ENCODE data around the gene MRPS27.
"Not testable (repeated sequence)": the region's sequence is repeated elsewhere in the genome, so short reads cannot be mapped to it uniquely, and the experiment has no call there.

The MRPS27 gene

GRCh38 chr5:72325566-72326305 lies 5.7 kb upstream of the MRPS27 start:
- DNase-seq: no peak

- no peak for DNase-seq
Observed at GRCh38 chr5:72324189-72324825, 4.3 kb upstream of the MRPS27 start.

- DNase-seq: not testable (repeated sequence)
Observed at GRCh38 chr5:72319435-72319975, 535 bp downstream of the MRPS27 start.

- DNase-seq: no peak
Observed at GRCh38 chr5:72314571-72315172, 5.4 kb downstream of the MRPS27 start.

- DNase-seq: no peak
Observed at GRCh38 chr5:72313141-72313540, 6.9 kb downstream of the MRPS27 start.

GRCh38 chr5:72308853-72309191 lies 11.2 kb downstream of the MRPS27 start:
- no peak for DNase-seq

- peak; percentile 97 for DNase-seq
Observed at GRCh38 chr5:72307968-72308852, 11.8 kb downstream of the MRPS27 start.

GRCh38 chr5:72307573-72307967 lies 12.5 kb downstream of the MRPS27 start:
- DNase-seq: no peak

- no peak for DNase-seq
Observed at GRCh38 chr5:72305194-72306142, 14.6 kb downstream of the MRPS27 start.

GRCh38 chr5:72302171-72302570 lies 17.9 kb downstream of the MRPS27 start:
- no peak for DNase-seq

- no peak for DNase-seq
Observed at GRCh38 chr5:72301557-72301956, 18.5 kb downstream of the MRPS27 start.

- no peak for DNase-seq
Observed at GRCh38 chr5:72300590-72301339, 19.3 kb downstream of the MRPS27 start.

- no peak for DNase-seq
Observed at GRCh38 chr5:72298711-72299110, 21.3 kb downstream of the MRPS27 start.

- DNase-seq: not testable (repeated sequence)
Observed at GRCh38 chr5:72298136-72298535, 21.9 kb downstream of the MRPS27 start.

GRCh38 chr5:72296256-72296655 lies 23.8 kb downstream of the MRPS27 start:
- DNase-seq: no peak

- DNase-seq: no peak
Observed at GRCh38 chr5:72295539-72295938, 24.5 kb downstream of the MRPS27 start.

- DNase-seq: no peak
Observed at GRCh38 chr5:72294473-72294872, 25.6 kb downstream of the MRPS27 start.

- no peak for DNase-seq
Observed at GRCh38 chr5:72293495-72294055, 26.5 kb downstream of the MRPS27 start.

- DNase-seq: no peak
Observed at GRCh38 chr5:72292411-72292810, 27.6 kb downstream of the MRPS27 start.

GRCh38 chr5:72291601-72292000 lies 28.4 kb downstream of the MRPS27 start:
- no peak for DNase-seq
